Calu3 (cell line): ENCODE measurements around the gene TMEM229A. TPM values are rescaled to one million over a fixed set of nuclear protein-coding genes. Genes with fewer than 3 reads are reported as not detected.

Experiments
- BruUV-seq: library from RNA; stranded (reverse); fragments of 400-500 nt; replicated peaks from 2 replicates; lab custom pipeline; 2021; lab: Mats Ljungman, UMichigan
- CTCF ChIA-PET: fragments of 300-600 bp; sonication (Branson Sonifier 250); formaldehyde crosslinking; loops from one replicate; lab custom pipeline; 2022; ENCODE audit warnings: antibody characterized with exemption; lab: Charles Lee
- DNase-seq: peaks from one replicate; pipeline ENCODE4 v3.0.0; 2022
- H3K27ac Mint-ChIP-seq: one replicate; pipeline ENCODE4 v1.8.0; 2022; ENCODE audit warnings: mixed read lengths; ENCODE audit not compliant: unreplicated experiment
- H3K27me3 Mint-ChIP-seq: one replicate; pipeline ENCODE4 v1.8.0; 2022; ENCODE audit warnings: mixed read lengths; ENCODE audit not compliant: unreplicated experiment
- H3K36me3 Mint-ChIP-seq: one replicate; pipeline ENCODE4 v1.8.0; 2022; ENCODE audit warnings: mild to moderate bottlenecking, moderate library complexity, mixed read lengths; ENCODE audit not compliant: insufficient read depth, unreplicated experiment
- H3K4me1 Mint-ChIP-seq: one replicate; pipeline ENCODE4 v1.8.0; 2022; ENCODE audit warnings: mild to moderate bottlenecking, low read depth, mixed read lengths; ENCODE audit not compliant: unreplicated experiment
- H3K4me3 Mint-ChIP-seq: one replicate; pipeline ENCODE4 v1.8.0; 2022; ENCODE audit warnings: mild to moderate bottlenecking, low read depth, moderate library complexity, mixed read lengths; ENCODE audit not compliant: unreplicated experiment
- H3K9me3 Mint-ChIP-seq: one replicate; pipeline ENCODE4 v1.8.0; 2022; ENCODE audit warnings: low read depth, mixed read lengths; ENCODE audit not compliant: unreplicated experiment
- CTCF ChIP-seq: fragments of 200-600 bp; IDR thresholded peaks from one replicate; pipeline ENCODE4 v1.8.0; 2022; ENCODE audit warnings: antibody characterized with exemption; ENCODE audit not compliant: unreplicated experiment
- intact Hi-C: fragments of 100-400 bp; cut with micrococcal nuclease; formaldehyde crosslinking; loops from one replicate; pipeline ENCODE4 v1.10.0; 2022; ENCODE audit not compliant: unreplicated experiment
- total RNA-seq: library from RNA; stranded (reverse); gene quantifications from 2 replicates; pipeline ENCODE4 v1.2.3, GENCODE V29; 2022

Gene TMEM229A
- total RNA-seq, 1 experiment from 2014 or later: not detected

- no TSS peak for BruUV-seq
- Mint-ChIP-seq H3K4me3 (no peak overlapping the region), H3K4me1 (peaks cover 9% of the 10 kb centered on the region), H3K36me3 (no peaks in the 10 kb centered on the region), H3K27me3 (peaks cover 30% of the 10 kb centered on the region), H3K27ac (no peak overlapping the region), H3K9me3 (no peaks in the 10 kb centered on the region)
- intact Hi-C loops: no loop called here
- no peak for DNase-seq
- no peak for TF ChIP-seq CTCF
- CTCF ChIA-PET: no interaction called here
Measured at GRCh38 chr7:124074007-124074406, 41.1 kb upstream of the TMEM229A start.

GRCh38 chr7:124073310-124073645, 40.4 kb upstream of the TMEM229A start:
- DNase-seq: no peak
- intact Hi-C loops: no loop called here
- Mint-ChIP-seq H3K27me3 (peaks cover 38% of the 10 kb centered on the region), H3K4me1 (peaks cover 9% of the 10 kb centered on the region), H3K9me3 (no peaks in the 10 kb centered on the region), H3K36me3 (no peaks in the 10 kb centered on the region), H3K4me3 (no peak overlapping the region), H3K27ac (no peak overlapping the region)
- CTCF ChIA-PET: no interaction called here
- no TSS peak for BruUV-seq
- no peak for TF ChIP-seq CTCF

GRCh38 chr7:124072603-124073309, 39.9 kb upstream of the TMEM229A start:
- Mint-ChIP-seq H3K27ac (no peak overlapping the region), H3K36me3 (no peaks in the 10 kb centered on the region), H3K27me3 (peaks cover 43% of the 10 kb centered on the region), H3K4me1 (peaks cover 9% of the 10 kb centered on the region), H3K9me3 (no peaks in the 10 kb centered on the region), H3K4me3 (no peak overlapping the region)
- no peak for DNase-seq
- intact Hi-C loops: no loop called here
- no peak for TF ChIP-seq CTCF
- no TSS peak for BruUV-seq
- CTCF ChIA-PET: no interaction called here

- CTCF ChIA-PET: no interaction called here
- TF ChIP-seq CTCF: no peak
- BruUV-seq: no TSS peak
- Mint-ChIP-seq H3K27ac (no peak overlapping the region), H3K27me3 (peaks cover 52% of the 10 kb centered on the region), H3K36me3 (no peaks in the 10 kb centered on the region), H3K9me3 (no peaks in the 10 kb centered on the region), H3K4me1 (peaks cover 9% of the 10 kb centered on the region), H3K4me3 (no peak overlapping the region)
- DNase-seq: no peak
- intact Hi-C loops: no loop called here
Measured at GRCh38 chr7:124071843-124072242, 39.0 kb upstream of the TMEM229A start.
